Urothelium cell line (cell line): ENCODE data around the gene ELL.

Source experiments
- DNase-seq: peaks from one replicate; pipeline ENCODE4 v3.0.0; 2011; ENCODE audit warnings: low spot score, mixed read lengths
- FAIRE-seq: peaks from 2 replicates; lab custom pipeline; 2011; peaks lifted over from hg19 to GRCh38; lab: Jason Lieb, UNC

The ELL gene

DNA sequence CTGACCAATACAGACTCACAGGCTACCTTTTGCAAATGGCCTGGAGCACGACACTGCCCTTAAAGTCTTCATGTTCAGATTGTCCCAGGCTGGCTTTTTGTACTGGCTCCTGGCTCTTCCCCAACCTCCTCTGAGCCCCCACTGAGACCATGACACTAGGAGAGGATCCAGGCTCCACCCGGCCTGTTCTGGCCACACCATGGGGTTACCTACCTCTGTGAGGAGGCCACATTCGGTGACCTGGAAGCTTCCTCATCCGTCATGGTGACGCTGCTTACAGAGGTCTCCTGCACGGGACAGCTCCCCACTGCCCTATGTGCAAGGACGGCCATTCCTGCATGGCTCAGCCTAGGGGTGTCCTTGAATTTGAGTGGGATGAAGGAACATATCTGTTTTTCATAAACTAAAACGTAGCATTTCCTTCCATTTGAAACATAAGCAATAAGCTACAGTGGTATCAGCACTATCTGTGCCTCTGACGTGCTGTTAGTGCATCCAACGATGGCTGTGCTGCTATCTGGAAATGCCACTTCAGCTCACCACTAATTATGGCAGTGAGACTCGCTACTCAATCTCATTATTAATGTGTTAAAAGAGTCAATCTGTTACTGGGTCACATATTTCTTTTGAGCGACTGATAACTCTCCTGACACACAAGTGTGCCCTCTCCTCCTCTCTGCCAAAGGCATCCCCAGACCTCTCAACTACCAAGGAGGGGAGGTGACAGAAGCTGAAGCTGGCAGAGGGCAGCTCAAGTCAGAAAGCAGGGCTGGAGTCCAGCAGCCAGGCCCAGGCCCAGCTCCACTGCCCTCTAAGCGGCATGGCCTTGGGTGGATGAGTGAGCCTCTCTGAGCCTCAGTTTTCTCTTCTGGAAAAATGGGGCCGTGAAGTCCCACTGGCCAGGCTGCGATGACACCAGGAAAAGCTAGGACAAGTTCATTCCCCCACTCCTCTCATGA lies 29.6 kb downstream of the ELL start:
- no peak for FAIRE-seq
- no peak for DNase-seq

DNA sequence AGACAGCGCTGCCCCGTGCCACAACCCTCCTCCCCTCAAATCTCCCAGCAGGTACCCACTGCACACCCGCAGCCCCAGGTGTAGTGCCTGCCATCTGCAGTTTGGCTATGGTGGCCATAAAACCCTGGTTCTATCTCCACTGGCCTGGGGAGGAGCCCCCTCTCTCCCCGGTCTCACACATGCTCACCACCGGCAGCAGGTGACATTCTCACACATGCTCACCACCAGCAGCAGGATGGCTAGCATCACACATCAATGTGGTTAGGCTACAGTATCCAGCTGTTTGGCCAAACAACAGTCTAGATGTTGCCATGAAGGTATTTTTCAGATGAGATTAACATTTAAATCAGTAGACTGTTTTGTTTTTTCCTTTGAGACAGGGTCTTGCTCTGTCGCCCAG lies 31.1 kb downstream of the ELL start:
- DNase-seq (no peak), FAIRE-seq (no peak)

DNA sequence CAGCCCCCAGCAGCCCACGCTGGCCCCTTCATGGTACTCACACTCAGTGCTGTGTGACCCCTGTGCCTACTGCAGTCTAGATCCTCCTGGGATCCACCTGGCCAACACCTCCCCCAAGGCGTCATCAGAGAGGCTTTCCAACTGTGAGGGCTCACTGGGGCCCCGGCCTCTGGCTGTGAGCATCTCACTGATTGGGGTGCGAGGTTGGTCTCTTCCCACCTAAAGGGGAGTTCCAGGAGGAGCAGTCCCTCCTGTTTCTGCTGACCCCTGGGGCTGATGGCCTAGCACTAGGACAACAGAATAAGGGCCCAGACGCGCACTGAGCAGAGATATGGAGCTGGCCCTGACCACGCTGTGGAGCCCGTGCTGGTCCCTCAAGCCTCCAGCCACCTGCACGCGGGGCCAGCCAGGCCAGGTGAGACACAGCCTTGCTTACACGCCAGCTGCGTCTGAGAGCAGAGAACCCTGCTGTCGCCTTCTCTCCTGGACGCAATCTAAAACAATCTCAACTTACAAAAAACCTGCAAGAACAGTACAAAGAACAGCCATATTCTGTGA lies 32.2 kb downstream of the ELL start:
- DNase-seq (no peak), FAIRE-seq (no peak)

DNA sequence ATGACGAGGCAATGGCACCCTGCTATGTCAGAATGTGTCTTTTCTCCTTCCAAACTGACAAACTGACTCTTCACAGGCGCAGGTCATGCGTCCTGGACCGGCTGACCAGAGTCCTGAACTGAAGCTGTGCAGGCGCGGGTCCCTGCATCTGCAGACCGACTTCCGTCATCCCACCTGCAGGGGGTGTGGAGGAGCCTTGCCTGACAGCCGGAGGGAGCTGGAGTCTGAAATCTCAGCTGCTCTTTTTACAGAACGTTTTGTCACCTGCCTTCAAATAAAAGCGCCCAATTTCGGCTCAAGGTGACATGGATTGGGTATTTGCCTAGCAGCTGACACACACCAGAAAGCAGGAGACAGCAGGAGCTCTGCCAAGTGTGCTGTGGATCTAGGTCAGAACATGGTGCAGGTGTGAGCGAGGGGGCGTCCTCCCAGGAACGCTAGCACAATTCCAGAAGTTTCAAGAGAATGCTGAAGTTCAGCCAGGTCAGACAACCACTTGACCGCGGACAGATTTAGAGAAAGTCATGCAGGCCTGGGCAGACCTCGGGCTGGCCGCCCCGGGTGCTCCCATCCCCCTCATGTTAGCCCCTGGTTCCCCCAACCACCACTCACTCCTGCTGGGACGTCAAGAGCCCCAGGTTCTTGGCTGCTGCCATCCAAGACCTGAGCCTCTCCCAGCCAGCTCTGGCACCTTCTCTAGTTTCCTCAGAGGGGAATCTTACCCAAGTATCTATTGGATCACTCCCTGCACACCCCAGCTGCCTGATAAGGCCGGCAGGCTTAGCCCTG lies 32.8 kb downstream of the ELL start:
- FAIRE-seq (no peak), DNase-seq (no peak)

DNA sequence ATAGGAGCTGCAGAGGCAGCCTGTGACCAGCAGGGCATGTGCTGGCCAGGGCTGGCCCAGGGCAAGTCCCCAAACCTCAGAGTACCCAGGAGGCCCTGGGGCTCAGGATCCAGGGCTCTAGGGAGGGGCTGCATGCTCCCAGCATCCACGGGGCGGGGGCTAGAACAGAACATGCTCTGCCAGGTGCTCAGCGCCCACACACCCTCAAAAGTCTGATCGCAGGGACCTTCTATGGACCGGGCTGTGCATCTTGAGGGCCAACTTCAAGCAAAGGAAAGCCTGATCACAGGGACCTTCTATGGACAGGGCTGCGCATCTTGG lies 33.5 kb downstream of the ELL start:
- no peak for FAIRE-seq
- no peak for DNase-seq

DNA sequence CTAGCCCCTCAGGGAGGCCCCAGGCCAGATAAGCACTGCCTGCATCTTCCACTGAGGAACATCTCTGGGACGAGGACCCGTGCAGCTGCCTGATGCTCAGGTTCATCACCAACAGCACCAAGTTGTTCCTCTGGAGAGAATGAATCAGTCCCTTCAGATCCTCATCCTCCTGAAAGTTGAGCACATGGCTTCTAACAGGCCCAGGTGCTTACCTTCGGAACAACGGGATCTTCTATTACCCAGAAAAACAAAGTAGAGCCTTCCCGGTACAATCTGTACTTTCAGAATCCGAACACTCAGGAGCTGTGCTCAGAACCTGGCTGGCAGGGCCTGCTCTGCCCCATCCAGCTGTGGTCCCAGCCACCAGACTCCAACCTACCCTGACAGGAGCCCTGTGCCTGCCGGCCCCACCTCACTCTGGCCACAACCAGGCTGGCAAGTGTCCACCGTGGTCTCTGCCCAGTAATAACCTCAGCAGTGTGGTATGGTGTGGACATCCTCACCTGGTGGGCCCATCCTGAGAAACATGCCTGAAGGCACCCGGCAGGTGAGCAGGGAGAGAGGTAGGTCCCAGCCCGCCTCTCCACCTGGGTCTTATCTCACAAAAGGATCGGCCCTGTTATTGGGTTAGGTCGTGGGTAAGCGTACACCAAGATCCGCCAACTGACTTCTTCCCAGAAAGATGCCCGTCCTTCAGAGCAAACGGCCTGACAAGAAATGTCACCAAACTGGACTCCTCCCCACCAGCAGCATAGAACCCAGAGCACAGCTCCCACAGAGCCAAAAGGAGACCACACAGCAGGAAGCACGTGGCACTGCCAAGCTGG lies 34.1 kb downstream of the ELL start:
- FAIRE-seq (no peak), DNase-seq (no peak)

DNA sequence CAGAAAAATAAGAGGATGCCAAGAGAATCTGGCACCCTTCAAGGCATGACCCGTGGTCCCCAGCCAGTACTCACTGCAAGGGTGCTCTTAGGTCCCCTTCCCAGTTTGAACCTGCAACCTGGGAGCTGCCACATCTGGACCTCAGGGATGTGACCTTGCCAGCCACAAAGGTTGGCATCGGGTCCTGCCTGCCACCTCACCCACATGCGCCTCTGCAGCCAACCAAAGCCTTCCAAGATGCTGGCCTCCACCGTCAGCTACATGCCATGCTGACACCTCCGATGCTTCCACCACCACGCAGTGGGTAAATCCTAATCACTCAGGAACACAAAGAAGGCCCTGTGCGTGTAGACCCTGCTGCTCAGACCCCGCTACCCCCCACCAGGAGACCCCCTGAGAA lies 35.1 kb downstream of the ELL start:
- DNase-seq, result no peak
- no peak for FAIRE-seq

DNA sequence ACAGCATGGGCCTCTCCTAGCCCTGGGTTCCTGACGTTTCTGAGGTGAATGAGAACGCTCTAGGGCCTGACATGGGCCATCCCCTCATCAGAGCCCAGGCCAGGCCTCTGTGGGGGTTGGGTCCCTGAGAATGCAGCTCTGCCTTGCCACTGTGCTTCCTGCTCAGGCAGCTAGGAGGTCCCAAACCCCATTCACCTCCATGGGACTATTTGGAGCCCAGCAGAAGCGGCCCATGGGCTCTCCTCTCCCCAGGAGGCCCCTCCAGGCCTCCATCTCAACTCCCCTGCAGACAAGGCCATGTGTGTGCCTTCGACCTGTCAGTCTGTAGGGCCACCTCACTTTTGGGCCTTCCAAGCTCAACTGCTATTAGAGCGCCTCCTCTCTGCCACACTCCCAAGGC lies 36.9 kb downstream of the ELL start:
- DNase-seq, result no peak
- FAIRE-seq, result no peak

DNA sequence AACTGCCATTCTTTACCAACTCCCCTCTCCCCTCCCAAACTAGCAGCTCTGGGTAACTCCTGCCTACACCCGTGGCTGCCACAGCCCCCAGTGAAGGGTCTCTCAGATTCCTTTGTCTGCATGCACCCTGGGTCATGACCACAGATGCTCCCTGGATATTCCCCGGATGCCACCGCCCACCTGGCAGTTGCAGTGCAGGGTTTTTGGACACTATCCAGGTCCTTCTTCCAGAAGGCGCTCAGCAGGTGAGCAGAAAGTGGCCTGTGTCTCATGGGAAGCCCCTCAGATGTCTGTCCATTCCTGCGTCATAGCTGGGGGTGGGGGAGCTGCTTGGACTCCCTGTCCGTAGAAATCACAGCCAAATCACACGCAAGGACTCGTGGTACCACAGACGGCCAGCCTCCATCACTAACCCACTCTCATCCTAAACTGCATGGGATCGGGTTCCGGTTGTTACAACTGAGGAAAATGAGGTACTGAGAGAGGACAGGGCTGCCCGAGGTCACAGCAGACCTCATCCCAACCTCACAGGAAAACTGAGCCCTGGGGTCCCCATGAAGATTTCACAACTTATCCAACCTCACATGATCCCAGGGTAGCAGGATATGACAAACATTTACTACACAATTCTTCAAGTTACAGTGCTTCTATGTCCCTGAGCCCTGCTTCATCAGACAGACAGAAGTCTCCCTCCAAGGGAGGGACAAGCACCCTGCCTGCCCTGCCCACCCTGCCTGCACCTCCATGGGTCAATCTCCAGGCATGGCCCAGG lies 38.6 kb downstream of the ELL start:
- no peak for FAIRE-seq

DNA sequence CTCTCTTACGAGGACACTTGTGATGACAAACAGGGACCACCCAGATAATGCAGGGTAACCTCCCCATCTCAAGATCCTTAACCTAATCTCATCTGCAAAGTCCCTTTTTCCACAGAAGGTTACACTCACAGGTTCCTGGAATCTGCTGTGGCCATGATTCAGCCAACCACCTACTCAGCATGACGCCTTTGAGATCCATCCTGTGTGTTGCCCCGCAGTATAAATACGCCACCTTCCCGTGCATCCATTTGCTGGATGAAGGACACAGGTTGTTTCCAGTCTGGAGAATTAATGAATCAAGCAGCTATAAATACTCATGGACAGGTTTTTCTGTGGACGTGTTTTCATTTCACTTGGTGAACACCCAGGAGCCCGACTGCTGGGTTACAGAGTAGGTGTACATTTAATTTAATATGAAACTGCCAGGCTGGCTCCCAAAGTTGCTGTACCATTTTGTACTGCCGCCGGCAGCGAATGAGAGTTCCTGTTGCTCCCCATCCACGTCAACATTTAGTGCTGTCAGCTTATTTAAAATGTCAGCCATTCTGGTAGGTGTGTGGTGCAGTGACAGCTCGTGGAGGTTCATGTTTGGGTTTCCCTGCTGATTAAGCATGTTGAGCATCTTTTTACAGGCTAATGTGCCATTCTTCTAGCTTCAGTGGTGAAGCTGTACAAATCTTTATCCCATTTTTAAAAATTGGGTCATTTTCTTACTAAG lies 40.2 kb downstream of the ELL start:
- no peak for DNase-seq
- FAIRE-seq, result no peak

More for the DNA sequence above, 38.6 kb downstream of the ELL start:
- DNase-seq, result no peak

DNA sequence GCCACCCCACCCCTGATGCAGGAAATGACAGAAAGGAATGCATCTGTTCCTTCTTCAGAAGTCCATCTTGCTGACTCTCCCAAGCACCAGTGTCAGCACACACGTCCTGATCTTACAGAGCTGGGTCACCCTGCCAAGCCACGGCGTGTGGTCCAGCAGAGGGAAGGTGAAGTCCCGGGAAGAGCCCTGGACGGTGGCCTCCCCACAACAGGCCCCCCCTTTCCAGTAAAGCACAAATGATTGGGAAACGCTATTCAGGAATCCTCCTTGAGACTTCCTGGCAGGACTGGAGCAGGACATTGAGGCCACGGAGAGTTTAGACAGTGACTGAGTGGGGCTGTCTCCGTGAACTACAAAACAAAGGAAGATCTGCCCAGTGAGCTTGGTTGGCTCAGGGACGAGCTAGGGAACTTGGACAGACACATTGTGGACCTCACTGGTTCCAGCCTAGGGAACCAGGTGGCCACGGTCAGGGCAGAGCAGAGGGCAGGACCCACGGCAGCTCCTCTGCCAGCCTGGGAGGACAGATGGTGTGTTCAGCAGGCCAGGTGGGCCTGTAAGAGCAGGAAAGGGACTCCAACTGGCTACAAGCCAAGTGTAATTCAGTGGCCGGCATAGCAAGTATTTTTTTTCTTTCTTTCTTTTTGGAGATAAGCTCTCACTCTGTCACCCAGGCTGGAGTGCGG lies 41.7 kb downstream of the ELL start:
- FAIRE-seq (no peak), DNase-seq (no peak)

DNA sequence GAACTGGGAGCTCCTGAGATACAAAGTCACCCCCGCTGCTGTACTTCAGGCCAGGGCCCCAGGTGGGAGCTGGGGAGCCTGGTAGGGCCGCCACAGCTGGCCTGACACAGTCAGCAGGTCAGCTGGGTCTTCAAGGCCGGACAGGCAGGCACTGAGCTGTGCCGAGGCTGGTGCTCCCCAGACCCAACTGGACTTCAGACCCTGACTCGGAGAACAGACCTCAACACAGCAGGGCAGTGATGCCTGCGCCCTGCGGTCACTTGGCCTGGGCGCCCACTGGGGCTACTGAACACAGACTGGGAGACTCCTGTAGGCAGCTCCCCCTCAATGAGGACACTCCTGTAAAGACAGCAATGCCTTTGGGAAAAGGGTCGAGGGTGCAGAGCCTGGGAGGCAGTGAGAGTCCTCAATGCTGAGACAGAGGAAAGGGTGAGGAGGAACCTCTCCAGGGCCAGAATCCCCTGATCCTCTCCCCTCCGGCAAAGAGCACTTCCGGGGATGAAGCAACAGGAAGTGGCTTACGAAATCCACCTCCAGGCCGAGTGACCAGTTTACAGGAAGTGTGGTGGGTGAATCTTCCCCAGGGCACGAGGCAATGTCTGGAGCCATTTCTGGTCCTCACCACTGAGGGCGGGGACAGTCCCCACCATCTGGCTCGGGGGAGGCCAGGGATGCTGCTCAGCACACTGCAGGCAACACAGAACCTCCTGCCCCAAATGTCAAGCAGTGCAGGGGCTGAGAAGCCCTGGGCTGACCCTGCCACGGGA lies 43.1 kb downstream of the ELL start:
- FAIRE-seq, result no peak
- peak; percentile 58 for DNase-seq

DNA sequence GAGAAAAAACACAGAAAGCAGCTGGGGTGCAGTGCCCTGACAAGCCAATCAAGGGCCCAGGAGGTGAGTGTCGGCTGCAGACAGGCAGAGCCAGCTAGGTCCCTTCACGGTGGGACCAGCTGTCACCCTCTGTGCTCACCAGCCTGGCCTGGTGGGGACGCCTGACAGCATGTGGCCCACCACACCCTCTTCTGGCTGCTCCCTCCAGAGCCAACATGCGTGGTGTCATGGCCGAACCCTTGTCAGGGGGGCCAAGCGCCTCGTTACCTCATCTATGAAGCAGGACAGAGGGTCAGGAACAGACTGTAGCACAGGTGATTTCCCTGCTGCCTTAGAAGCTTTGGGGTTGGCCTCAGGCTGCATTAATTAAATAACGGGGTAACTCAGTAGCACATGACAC lies 43.9 kb downstream of the ELL start:
- FAIRE-seq, result no peak
- DNase-seq, result no peak

DNA sequence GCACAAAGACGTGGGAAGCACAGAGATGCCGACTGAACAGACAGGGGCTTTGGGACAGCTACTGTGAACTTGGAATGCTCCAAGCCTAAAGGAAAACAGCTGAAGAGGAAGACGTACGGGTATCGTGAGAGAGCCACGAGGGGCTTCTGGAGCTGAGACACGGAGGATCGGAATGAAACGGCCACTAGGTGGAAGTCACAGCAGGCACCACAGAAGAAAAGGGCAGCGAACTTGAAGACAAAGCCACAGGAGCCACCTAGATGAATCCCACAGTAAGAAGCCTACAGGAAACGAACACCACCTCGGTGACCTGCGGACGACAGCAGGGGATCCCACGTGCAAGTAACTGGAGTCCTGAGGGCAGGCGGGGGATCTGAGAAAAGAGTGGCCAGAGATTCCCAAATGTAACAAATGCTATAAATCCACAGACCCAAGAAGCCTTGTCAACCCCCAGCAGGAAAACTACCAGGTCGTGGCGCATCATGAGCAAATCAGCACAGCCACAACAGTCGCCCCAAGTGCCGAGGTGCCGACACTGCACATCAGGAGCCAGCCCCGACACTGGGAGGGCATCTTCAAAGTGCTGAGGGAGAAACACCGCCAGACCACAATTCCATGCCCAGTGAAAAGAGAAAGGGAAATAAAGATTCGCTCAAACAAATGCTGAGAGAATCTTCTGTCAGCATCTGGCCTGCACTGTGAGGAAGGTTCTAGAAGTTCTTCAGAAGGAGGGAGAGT lies 44.7 kb downstream of the ELL start:
- DNase-seq (no peak), FAIRE-seq (no peak)

DNA sequence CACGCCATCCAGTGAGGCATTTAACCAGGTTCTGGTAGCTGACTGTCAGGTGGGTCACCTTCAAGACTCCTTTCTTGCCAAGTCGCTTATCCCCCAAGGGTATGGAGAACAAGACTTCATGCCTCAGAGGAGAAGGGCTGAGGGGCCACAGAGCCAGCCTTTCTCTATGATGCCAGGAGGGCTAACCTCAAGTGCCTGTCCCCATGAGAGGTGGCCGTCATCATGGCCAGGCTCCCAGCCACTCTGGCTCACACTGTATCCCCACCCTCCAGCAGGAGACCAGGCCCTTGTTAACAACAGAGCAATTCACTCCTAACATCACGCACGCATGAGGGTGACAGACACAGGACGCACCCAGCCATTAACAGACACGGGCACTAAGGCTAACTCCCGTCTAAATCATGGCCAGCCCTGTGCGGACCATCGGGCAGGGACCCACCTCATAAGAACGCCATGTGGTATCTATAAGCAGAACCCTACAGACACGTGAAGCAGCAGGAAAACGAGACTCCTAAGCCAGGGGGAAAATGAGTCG lies 45.3 kb downstream of the ELL start:
- DNase-seq (no peak), FAIRE-seq (no peak)

DNA sequence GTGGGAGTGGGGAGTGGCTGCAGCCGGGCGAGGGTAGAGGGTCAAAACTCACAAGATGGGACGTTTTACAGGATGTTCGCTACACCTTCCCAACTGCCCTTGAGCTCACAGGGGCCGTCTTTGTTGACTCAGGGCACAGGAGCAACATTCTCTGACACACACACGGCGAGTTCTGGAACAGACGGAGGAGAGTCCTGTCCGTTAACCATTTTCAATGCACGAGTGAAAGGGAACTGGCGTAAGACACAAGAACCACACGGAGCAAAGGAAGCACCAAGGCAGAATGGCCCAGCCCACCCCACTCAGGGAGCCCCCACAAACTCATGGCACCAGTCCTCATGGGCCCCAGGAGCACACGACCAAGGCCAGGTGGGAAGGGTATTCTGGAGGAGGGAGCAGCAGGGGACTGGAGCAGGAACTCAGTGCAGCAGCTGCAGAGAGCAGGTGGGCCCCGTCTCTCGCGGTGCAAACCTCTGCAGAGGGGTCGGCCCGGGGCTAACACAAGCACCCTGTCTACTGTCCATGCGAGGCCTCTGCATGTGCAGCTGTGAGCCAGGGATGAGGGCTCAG lies 46.0 kb downstream of the ELL start:
- DNase-seq (no peak), FAIRE-seq (no peak)

DNA sequence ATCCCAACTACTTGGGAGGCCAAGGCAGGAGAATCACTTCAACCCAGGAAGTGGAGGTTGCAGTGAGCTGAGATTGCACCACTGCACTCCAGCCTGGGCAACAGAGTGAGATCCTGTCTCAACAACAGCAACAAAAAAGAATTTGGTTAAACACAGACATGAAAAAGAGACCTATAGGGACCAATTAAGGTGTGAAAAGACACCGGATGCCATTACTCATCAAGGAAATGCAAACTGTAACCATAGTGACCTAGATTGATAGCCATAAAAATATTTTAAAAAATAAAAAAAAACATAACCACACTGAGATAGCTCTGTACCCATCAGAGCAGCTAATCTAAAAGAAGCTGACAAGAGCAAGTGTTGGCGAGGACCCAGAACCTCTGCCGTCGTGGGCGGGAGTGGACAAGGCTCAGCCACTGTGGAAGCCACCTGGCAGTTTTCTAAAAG lies 46.8 kb downstream of the ELL start:
- no peak for DNase-seq
- no peak for FAIRE-seq
